CMK (cell line): ENCODE results near the gene PFKM.

Source experiments
- DNase-seq: peaks from one replicate; pipeline ENCODE4 v3.0.0-alpha.2; 2010; ENCODE audit warnings: low read depth

The PFKM gene

GRCh38 chr12:48157018-48157888 lies 38.1 kb downstream of the PFKM start, which contains the start of gene ASB8:
TSS of gene ASB8 (minus strand) at chr12:48157515. CDS start at chr12:48153496, 4,019 bp downstream.
- DNase-seq, result peak; percentile 97

GRCh38 chr12:48157889-48158370 lies 38.8 kb downstream of the PFKM start:
- no peak for DNase-seq

DNA sequence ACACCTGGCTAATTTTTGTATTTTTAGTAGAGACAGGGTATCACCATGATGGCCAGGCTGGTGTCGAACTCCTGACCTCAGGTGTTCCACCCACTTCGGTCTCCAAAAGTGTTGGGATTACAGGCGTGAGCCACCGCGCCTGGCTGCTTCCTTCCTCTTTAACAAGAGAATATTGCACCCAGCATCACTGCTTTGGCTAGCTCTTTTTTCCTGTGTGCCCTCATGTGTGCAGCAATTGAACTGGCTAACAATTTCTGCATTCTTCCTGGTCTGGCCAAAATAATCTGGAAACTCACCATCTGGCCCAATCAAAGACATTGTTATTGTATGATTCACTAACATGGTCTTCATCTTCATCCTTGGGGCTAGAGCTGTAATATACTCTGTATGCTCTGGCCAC lies 40.9 kb downstream of the PFKM start:
- no peak for DNase-seq

- DNase-seq, result peak; percentile 95
These were observed 41.6 kb downstream of the PFKM start for GRCh38 chr12:48160807-48161206.

DNA sequence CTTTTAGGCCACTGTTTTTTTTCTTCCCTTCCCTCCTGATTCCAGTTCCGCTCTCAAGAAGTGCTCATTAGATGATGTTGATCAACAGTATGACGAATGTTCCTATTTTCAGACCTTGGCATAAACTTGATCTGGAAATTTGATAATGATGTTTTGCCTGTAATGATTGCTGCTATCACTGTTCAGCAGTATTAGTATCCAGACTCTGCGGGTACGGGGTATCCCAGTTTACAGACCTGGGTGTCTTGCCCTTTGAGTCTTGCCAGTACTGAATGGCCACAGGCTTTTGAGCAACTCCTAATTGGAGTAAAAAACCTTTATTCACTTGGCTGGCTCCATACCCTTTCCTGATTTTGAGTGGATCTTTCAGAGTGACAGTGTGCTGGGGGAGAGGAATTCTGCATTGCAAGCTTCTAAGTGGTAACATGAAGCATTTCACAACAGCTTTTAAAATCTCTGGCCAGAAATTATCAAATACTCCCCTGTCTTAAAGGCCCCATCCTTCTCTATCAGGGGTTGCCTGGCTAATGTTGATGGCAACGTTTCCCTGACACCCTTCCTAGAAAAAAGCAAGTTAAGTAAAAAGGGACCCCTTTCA lies 44.1 kb downstream of the PFKM start:
- no peak for DNase-seq

DNA sequence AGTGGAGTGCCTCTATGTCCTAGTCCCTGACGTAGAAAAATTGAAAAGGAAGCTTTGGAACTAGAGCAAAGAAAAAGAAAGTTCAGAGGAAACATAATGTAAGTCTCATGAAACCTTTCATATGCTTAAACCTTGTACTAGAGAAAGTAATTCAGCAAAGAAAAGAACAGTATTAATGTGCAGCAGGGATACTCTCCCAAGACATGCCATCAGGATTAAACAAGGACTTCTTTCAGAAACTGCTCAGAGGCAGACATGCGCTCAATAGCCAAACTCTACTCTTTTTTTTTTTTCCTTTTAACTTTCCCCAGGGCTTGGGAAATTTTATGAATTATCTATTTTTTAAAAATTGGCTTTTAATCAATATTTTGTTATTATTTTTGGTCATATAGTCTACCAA lies 45.3 kb downstream of the PFKM start:
- no peak for DNase-seq

- DNase-seq, result no peak
These were observed 46.2 kb downstream of the PFKM start for GRCh38 chr12:48165089-48165981.

DNA sequence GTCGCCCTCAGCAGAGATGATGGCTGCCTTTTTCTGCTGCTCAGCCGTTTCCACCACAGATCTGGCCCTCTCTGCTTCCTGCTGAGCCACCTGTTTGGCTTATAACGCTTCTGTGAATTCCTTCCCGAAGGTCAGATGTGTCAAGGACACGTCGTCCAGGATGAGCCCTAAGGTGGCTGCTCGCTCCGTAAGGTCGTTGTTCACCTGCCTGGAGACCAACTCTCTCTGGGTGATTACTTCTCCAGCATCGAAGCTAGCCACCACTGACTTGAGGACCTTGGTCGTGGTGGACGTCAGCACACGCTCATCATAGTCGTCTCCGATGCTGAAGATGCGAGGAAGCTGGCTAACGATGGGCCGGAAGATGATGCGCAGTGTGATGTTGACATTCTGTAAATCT lies 49.8 kb downstream of the PFKM start:
- no peak for DNase-seq

DNA sequence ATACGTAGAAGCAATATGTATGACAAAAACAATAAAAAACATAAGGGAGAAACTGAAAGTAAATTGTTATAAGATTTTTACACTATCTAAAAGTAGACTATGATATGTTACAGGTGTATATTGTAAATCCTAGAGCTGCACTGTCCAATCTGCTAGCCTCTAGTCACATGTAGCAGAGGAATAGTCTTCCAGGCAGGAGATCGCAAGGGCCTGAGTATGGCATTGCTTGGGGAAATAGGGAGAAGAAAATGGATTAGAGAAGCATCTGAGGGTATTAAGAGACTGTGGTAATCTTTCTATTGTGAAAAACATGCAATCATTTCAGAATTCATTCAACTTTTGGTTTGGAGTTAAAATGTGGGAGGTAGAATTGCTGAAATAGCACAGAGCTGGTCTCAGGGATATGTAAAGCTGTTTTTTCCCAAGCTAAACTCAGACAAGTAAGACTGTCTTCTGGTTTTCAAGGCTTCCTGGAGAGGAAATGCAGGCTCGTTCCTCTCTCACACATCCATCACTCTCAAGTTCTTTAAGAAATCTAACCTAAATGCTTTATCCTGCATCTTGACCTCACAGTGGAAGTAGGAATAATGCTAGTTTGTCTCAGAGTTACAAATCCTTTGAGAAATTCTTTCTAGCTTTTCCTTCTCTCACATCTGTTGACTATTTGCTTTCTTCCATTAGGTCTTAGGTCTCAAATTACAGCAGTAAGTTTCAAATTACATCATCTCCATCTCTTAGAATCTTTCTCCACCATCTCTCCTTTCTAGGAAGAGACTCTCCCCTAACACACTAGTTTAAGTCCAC lies 56.7 kb downstream of the PFKM start:
- DNase-seq, result no peak

DNA sequence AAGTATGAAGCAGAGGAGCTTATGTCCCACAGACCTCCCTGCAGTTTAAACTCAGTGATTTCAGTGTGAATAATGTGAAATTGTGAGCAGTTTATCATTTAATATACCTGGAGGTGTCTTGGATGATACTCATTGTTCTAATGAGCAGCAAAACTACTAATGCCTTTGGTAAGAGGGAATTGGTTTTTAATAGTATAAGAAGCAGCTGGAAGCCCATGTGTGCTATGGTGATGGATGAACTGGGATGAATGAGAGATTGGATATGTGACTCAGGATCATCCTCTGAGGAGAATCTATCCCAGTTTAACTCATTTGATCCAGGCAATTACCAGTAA lies 57.2 kb downstream of the PFKM start:
- DNase-seq, result no peak

DNA sequence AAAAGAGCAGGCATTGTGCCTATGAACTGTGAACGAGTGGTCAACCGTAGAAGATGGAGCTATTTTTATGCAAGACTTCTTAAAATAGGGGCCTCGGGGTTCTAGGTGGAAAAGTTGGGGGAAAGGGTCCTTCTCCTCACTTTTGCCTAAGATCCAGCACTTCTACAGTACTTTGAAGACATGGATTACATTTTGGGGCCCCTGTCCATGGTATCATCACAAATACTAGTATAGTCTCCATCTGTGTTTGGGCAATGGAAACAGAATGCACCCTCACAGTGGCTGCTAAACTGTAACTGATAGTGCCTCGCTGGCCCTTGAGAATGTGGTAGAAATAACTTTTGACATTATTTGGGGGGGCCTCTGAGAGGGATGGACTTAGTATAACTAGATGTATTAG lies 58.8 kb downstream of the PFKM start:
- DNase-seq, result no peak

- DNase-seq, result no peak
These were observed 60.3 kb downstream of the PFKM start for GRCh38 chr12:48179466-48179865.

DNA sequence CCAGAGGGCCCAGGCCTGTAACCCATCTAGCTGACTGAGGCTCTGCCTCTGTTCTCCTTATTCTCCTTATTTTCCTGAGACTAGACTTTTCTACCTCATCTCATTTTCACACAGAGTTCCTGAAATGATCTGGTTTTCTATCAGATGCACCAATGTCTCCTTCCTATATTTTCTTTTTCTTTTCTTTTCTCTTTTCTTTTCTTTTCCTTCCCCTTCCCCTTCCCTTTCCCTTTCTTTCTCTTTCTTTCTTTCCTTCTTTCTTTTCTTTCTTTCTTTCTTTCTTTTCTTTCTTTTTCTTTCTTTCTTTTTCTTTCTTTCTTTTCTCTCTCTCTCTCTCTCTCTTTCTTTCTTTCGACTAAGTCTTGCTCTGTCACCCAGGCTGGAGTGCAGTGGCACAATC lies 61.3 kb downstream of the PFKM start:
- DNase-seq, result no peak

DNA sequence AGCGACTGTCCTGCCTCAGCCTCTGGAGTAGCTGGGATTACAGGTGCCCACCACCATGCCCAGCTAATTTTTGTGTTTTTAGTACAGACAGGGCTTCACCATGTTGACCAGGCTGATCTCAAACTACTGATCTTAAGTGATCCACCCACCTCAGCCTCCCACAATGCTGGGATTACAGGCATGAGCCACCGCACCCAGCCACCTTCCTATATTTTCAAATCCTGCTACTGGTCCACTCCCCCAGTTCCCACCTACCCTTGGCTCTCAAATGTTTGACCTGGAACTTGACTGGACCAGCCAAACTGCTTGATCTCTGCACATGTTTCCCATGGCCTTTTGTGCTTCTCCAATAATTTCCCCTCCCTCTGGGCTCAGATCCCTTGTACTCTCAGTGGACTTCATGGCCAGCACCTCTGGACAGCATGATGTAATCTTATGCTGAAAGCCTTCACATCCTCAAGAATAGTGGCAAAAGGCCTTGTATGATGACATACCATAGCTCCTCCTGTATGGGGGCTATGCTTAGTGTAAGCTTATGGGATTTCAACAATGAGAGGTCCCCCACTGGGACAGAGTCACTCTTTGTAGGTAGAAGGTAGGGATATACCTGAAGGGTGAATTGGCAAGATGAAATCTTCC lies 61.8 kb downstream of the PFKM start:
- DNase-seq, result no peak

- DNase-seq, result no peak
These were observed 63.5 kb downstream of the PFKM start for GRCh38 chr12:48182631-48183030.

DNA sequence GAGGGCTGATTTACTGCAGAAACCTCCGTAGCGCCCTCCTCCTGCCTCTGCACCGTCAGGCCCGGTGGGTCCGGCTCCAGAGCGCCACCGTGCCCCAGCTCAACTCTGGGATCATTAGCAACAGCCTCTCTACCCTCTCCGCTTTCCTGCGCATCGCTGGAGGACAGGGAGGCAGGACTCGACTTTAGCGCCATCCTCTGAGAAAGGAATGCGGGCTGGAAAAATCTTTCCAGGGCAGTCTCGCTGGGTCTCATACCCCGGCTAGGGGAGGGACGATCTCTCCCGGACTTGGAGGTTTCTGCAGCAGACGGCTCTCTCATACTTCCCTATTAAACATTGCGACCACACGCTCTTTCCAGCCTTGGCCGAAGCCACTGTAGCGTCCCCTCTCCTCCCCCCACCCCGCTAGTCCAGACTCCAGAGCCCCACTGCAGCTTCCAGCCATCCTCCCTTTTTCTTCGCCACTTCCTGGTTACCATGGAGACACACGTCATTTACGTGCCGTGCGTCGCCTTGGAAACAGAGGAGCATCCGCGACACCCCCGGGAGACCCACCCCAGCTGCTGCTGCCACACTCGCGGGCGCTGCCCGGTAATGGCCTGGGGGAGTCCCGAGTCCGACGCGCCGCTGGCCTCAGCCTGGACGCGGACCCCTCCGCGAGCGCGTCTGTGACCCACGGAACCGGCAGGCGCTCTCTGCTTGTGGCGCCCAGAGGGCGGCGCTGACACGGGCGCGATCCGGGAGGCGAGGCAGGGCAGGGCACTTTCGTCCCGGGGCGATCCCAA lies 64.1 kb downstream of the PFKM start, which contains the start of gene CCDC184:
TSS of gene CCDC184 (plus strand) at position 554 of the 785 bp plus-strand sequence. CDS start 479 bp downstream, outside the sequence.
- DNase-seq, result no peak

DNA sequence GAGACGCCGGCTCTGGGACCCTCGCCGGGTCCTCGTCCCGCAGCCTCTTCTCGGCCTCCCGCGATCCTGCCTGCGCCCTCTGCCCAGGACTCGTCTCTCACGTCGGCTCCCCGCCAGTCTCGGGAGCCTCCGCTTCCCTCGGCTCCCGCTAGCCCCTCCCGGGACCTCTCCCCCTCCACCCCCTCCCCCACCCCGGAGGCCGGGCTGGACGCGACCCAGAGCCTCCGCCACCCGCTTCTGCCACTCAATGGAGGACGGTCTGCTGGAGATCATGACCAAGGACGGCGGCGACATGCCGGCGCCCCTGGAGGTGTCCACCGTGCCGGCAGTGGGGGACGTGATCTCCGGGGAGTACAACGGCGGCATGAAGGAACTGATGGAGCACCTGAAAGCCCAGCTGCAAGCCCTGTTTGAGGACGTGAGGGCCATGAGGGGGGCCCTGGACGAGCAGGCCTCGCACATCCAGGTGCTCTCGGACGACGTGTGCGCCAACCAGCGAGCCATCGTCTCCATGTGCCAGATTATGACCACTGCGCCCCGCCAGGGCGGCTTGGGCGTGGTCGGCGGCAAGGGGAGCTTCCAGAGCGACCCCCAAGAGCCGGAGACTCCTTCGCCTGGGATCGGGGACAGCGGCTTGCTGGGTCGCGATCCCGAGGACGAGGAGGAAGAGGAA lies 64.8 kb downstream of the PFKM start:
- no peak for DNase-seq

- DNase-seq, result no peak
These were observed 65.4 kb downstream of the PFKM start for GRCh38 chr12:48184549-48184922.

DNA sequence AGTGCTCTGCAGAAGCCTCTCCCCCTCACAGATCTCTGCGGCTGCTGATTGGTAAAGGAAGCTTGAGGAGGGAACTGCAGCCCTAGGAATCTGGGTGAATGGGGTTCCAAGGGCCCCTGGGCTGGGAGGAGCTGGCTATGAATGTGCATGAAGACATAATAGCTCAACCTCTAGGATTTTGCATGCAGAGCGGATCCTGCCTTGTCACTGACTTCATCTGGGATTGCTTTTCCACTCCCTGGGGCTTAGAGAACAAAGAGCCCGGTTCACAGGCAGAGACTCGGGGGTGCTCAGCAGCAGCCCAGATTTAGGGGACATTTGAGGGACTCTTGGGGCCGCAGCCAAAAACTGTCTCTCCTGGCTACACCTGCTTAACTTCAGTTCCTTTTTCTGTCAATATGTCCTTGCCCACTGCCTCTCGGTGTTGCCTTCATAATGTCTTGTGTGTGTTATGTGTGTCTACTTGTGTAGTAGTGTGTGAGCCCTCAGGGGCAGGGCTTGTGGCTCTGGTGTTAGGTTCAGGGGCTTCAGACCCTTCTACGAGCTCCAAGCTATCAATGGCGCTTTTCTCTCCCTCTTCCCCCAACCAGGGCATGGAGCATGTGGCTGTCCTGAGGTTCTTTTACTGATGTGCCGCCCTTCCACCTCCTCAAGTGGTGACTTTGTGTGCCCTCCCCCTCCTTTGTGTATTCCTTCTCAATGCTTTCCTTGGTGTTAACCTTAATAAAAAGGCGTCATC lies 66.2 kb downstream of the PFKM start:
- no peak for DNase-seq
